Measurements from ENCODE around the gene ADAM20. TPM values are rescaled to one million over a fixed set of nuclear protein-coding genes. Genes with fewer than 3 reads are reported as not detected.

ADAM20 gene
- total RNA-seq, 1 experiment from 2014 or later = 0.31 TPM

GRCh38 chr14:70530417-70530816 is 4.4 kb downstream of the ADAM20 start:
- in situ Hi-C loops (cut with HindIII; ENCODE audit: low pct_unique_long_range_greater_than_20kb, low sequenced_read_pairs) = no loop called here
- TF ChIP-seq REST (IDR thresholded peaks at IDR 0.05; ENCODE audit: insufficient read depth in 1 of 2, low read depth in 2 of 2, low read length in 1 of 2) (no peak), POLR2AphosphoS5 (IDR thresholded peaks at IDR 0.05; ENCODE audit: low read depth, low read length) (no peak), SIN3A (IDR thresholded peaks at IDR 0.05; ENCODE audit: borderline replicate concordance, insufficient read depth, low read depth, low read length) (no peak), TCF7L2 (IDR thresholded peaks at IDR 0.05; ENCODE audit: low read depth, low read length) (no peak), CTCF (IDR thresholded peaks at IDR 0.05) (no peak)
- no TSS peak for BruUV-seq (replicated peaks)

GRCh38 chr14:70527501-70528105 is 7.2 kb downstream of the ADAM20 start:
- 0 out of 2 replicates have a peak, but pooled peaks cover 2% of the 10 kb centered on the region for H3K9me3 ChIP-seq (ENCODE audit: control insufficient read depth, insufficient read depth, low read depth, low read length)
- in situ Hi-C loops (cut with HindIII; ENCODE audit: low pct_unique_long_range_greater_than_20kb, low sequenced_read_pairs) (no loop called here), intact Hi-C loops (cut with micrococcal nuclease; ENCODE audit: unreplicated experiment) (no loop called here)
- no peak for ATAC-seq
- BruUV-seq (replicated peaks) = no TSS peak
- H3K36me3 ChIP-seq (ENCODE audit: control insufficient read depth, insufficient read depth, low read length) = no peaks in the 10 kb centered on the region
- H3K4me3 ChIP-seq (ENCODE audit: low read depth in 2 of 2, low read length in 2 of 2) = no peak overlapping the region
- no peaks in the 10 kb centered on the region for H3K4me1 ChIP-seq (ENCODE audit: control insufficient read depth, insufficient read depth, low read length)
- no peak overlapping the region for H3K27ac ChIP-seq (ENCODE audit: low read length)
- POLR2A ChIA-PET = no interaction called here
- TF ChIP-seq POLR2AphosphoS5 (IDR thresholded peaks at IDR 0.05; ENCODE audit: low read depth, low read length) (no peak), TCF7L2 (IDR thresholded peaks at IDR 0.05; ENCODE audit: low read depth, low read length) (no peak), REST (IDR thresholded peaks at IDR 0.05; ENCODE audit: insufficient read depth in 1 of 2, low read depth in 2 of 2, low read length in 1 of 2) (no peak), CTCF (IDR thresholded peaks at IDR 0.05) (no peak), SIN3A (IDR thresholded peaks at IDR 0.05; ENCODE audit: borderline replicate concordance, insufficient read depth, low read depth, low read length) (no peak)
- no peak for DNase-seq (ENCODE audit: low read depth, low spot score)
- no peaks in the 10 kb centered on the region for H3K27me3 ChIP-seq (ENCODE audit: control insufficient read depth, insufficient read depth, low read length)
- CTCF ChIA-PET = no interaction called here

More at GRCh38 chr14:70530417-70530816, 4.4 kb downstream of the ADAM20 start:
- 0 out of 2 replicates have a peak, but pooled peaks cover 2% of the 10 kb centered on the region for H3K9me3 ChIP-seq (ENCODE audit: control insufficient read depth, insufficient read depth, low read depth, low read length)
- H3K27me3 ChIP-seq (ENCODE audit: control insufficient read depth, insufficient read depth, low read length) = no peaks in the 10 kb centered on the region
- ATAC-seq (no peak), DNase-seq (ENCODE audit: low read depth, low spot score) (no peak)
- no peaks in the 10 kb centered on the region for H3K4me1 ChIP-seq (ENCODE audit: control insufficient read depth, insufficient read depth, low read length)
- intact Hi-C loops (cut with micrococcal nuclease; ENCODE audit: unreplicated experiment) = no loop called here
- H3K27ac ChIP-seq (ENCODE audit: low read length) = no peak overlapping the region
- CTCF ChIA-PET = no interaction called here
- no peak overlapping the region for H3K4me3 ChIP-seq (ENCODE audit: low read depth in 2 of 2, low read length in 2 of 2)
- H3K36me3 ChIP-seq (ENCODE audit: control insufficient read depth, insufficient read depth, low read length) = no peaks in the 10 kb centered on the region
- POLR2A ChIA-PET = no interaction called here

All from Panc1 (cell line).